PFSK-1 (cell line): ENCODE data around the gene CNPY3.

Source experiments
- FOXP2 ChIP-seq: optimal IDR thresholded peaks from 2 replicates; pipeline ENCODE3; 2011; ENCODE audit warnings: borderline replicate concordance, control low read depth, inconsistent platforms; ENCODE audit not compliant: insufficient read depth; ENCODE audit errors: extremely low read length, extremely low read depth
- POLR2AphosphoS5 ChIP-seq: IDR thresholded peaks from 2 replicates; pipeline ENCODE4 v1.6.1; 2012; ENCODE audit warnings: low read depth, mild to moderate bottlenecking, control low read depth, low read length, moderate library complexity
- SIN3A ChIP-seq: IDR thresholded peaks from 2 replicates; pipeline ENCODE4 v1.6.1; 2012; ENCODE audit warnings: mild to moderate bottlenecking, low read length, moderate library complexity, borderline replicate concordance; ENCODE audit not compliant: insufficient read depth
- TAF1 ChIP-seq: IDR thresholded peaks from 2 replicates; pipeline ENCODE4 v1.6.1; 2012; ENCODE audit warnings: low read length, control low read depth, borderline replicate concordance; ENCODE audit not compliant: insufficient read depth
- TF ChIP-seq, protein P1 (sequence below), 2 experiments: IDR thresholded peaks; 2 replicates each; pipeline versions ENCODE4 v1.6.1 to v1.8.0; 2011 to 2012; ENCODE audit warnings: low read depth in 2 of 2, low read length in 2 of 2, control low read depth in 1 of 2, inconsistent platforms in 1 of 2, mild to moderate bottlenecking in 1 of 2, moderate library complexity in 1 of 2; ENCODE audit not compliant: insufficient read depth in 1 of 2

CNPY3 gene

GRCh38 chr6:42978839-42979522, 49.7 kb downstream of the CNPY3 start, which contains the start of gene PEX6:
TSS of gene PEX6 (minus strand) at chr6:42979181. CDS start at chr6:42979150, 31 bp downstream.
- TF ChIP-seq FOXP2: peak; percentile 39
- peak; percentile 94 for TF ChIP-seq POLR2AphosphoS5
- peak; percentile 68; the same call in 1 of the 2 replicates for TF ChIP-seq SIN3A
- TF ChIP-seq, protein P1, sequence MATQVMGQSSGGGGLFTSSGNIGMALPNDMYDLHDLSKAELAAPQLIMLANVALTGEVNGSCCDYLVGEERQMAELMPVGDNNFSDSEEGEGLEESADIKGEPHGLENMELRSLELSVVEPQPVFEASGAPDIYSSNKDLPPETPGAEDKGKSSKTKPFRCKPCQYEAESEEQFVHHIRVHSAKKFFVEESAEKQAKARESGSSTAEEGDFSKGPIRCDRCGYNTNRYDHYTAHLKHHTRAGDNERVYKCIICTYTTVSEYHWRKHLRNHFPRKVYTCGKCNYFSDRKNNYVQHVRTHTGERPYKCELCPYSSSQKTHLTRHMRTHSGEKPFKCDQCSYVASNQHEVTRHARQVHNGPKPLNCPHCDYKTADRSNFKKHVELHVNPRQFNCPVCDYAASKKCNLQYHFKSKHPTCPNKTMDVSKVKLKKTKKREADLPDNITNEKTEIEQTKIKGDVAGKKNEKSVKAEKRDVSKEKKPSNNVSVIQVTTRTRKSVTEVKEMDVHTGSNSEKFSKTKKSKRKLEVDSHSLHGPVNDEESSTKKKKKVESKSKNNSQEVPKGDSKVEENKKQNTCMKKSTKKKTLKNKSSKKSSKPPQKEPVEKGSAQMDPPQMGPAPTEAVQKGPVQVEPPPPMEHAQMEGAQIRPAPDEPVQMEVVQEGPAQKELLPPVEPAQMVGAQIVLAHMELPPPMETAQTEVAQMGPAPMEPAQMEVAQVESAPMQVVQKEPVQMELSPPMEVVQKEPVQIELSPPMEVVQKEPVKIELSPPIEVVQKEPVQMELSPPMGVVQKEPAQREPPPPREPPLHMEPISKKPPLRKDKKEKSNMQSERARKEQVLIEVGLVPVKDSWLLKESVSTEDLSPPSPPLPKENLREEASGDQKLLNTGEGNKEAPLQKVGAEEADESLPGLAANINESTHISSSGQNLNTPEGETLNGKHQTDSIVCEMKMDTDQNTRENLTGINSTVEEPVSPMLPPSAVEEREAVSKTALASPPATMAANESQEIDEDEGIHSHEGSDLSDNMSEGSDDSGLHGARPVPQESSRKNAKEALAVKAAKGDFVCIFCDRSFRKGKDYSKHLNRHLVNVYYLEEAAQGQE (IDR thresholded peaks at IDR 0.05; ENCODE audit: insufficient read depth in 1 of 2, low read depth in 2 of 2, low read length in 2 of 2): peak; percentile 10 to 39; a peak in 1 of 4 replicates
- peak; percentile 94 for TF ChIP-seq TAF1

GRCh38 chr6:42979523-42980177, 50.4 kb downstream of the CNPY3 start:
- no peak for TF ChIP-seq SIN3A
- no peak for TF ChIP-seq POLR2AphosphoS5
- TF ChIP-seq, protein P1 (IDR thresholded peaks at IDR 0.05; ENCODE audit: insufficient read depth in 1 of 2, low read depth in 2 of 2, low read length in 2 of 2): no peak
- TF ChIP-seq FOXP2: no peak
- no peak for TF ChIP-seq TAF1

DNA sequence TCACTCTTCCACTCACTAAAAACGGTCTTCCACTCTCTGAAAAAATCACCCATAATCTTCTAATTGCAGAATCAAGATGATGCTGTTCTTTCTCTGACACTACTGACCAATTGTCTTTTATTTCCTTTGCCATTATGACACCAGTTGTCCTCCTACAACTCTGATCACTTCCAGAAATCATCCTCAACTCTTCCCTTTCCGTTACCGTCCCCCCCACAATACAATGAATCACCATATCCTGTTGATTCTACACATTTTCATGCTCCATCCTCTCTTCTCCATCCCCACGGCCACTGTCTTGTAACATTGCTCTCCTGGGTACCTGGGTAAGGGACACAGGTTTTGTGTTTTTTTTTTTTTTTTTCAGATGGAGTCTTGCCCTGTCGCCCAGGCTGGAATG, 52.6 kb downstream of the CNPY3 start:
- TF ChIP-seq FOXP2 (peak; percentile 71), SIN3A (no peak)

DNA sequence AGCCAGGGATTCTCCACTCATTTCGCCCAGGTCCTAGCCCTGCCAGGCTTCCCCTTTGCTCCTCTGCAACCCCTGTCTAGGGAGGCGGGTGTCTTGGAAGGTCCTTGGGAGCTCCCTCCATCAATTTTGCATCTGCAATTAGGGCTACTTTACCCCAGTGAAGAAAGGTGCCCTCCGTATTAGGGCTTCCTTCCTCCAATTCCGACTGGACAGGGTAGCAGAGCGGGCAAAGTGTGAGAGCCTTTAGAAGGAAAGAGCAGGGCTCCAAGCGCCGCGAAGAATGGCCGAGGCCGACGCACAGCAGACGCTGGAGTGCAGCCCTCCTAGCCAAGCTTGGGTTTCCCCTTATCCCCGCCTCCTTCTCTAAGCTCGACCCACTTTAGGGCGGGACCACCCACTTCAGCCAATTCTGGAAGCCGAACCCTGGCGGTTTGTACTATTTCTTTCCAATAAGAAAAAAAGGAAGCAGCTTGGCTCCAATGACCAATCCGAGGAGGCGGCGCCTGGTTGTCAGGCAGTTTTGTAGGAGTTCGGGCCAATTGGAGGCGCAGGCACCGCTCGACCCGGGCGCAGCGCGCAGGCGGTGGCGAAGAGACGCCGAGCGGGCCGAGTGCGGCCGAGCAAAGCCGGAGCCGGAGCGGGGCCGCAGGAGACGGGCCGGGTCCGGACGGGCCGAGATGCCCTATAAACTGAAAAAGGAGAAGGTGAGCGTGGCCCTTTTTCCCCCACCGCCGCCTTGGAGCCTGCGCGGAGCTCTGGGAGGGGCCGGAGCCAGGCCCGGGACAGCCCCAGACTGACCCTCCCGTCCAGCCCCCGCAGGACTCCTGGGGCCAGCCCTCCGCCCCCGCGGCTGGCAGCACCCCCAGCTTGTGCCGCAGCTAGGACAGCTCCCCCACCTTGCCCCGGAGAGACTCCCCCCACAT, 55.0 kb downstream of the CNPY3 start, which contains the start of gene PPP2R5D:
Gene PPP2R5D, plus strand, starts transcription at position 570 of the 923 bp plus-strand sequence. Its CDS starts 108 bp downstream, at position 678.
- TF ChIP-seq POLR2AphosphoS5 (peak; percentile 95), FOXP2 (peak; percentile 5), SIN3A (no peak), TAF1 (0 out of 2 replicates have a peak, but pooled peaks have one; percentile 72)
- TF ChIP-seq, protein P1 (IDR thresholded peaks at IDR 0.05; ENCODE audit: insufficient read depth in 1 of 2, low read depth in 2 of 2, low read length in 2 of 2): no peak

DNA sequence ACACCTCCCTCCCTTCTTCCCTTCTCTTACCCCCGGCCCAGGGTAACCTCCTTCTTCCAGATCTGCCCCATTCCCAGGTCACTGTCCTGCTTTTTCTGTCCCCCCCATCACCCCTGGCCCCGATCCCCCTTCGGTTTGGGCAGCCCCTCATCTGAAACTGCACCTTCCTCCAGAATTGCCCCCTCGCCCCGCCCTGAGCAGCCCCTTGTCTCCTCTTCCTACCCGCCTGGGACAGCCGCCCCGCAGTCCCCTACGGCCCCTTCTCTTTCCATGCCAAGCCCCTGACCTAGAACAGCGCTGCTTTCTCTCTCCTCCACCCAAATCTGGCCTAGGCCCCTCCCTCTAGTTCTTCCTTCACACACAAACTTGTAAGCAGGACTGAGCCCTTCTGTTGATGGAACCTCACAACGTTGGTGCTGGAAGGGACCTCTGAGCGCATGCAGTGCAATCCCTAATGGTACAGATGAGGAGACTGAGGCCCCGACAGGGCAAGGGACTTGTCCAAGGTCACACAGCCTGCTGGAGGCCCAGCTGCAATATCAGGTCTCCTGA, 55.7 kb downstream of the CNPY3 start:
- TF ChIP-seq POLR2AphosphoS5 (no peak), TAF1 (no peak), FOXP2 (no peak), SIN3A (no peak)
- TF ChIP-seq, protein P1 (IDR thresholded peaks at IDR 0.05; ENCODE audit: insufficient read depth in 1 of 2, low read depth in 2 of 2, low read length in 2 of 2): no peak
